HCT116 (cell line): ENCODE results near the gene FAM193A. TPM values are rescaled to one million over a fixed set of nuclear protein-coding genes. Genes with fewer than 3 reads are reported as not detected.

Experiments used
- ATAC-seq: fragments of 200-7000 bp; cut with Tn5 transposase; 2 replicates; pipeline ENCODE4 v1.9.1; 2020; ENCODE audit warnings: mild to moderate bottlenecking, moderate library complexity
- BruUV-seq: library from RNA; stranded (reverse); fragments of 400-500 nt; replicated peaks from 2 replicates; lab custom pipeline; 2021; lab: Mats Ljungman, UMichigan
- CTCF ChIA-PET: fragments of 300-600 bp; sonication (Branson Sonifier 250); formaldehyde crosslinking; loops from one replicate; lab custom pipeline; 2021; ENCODE audit warnings: antibody characterized with exemption; lab: Charles Lee
- POLR2A ChIA-PET: fragments of 300-600, 350-600 bp; sonication (Branson Sonifier 250); formaldehyde crosslinking; loops from one replicate; lab custom pipeline; 2021; ENCODE audit warnings: antibody characterized with exemption; lab: Charles Lee
- RAD21 ChIA-PET, 2 experiments: fragments of 300-600 bp; sonication (Branson Sonifier 250); formaldehyde crosslinking; loops; one replicate each; lab custom pipeline; 2023; ENCODE audit warnings: low total read pairs in 2 of 2; ENCODE audit not compliant: uncharacterized antibody in 2 of 2, unreplicated experiment in 2 of 2, low non-redundant PET in 1 of 2; lab: Charles Lee
- DNase-seq: peaks from one replicate; pipeline ENCODE4 v3.0.0-alpha.2; 2010; ENCODE audit warnings: low read depth, low spot score
- H2AFZ ChIP-seq: fragments of 200-600 bp; shearing (Covaris generic), sonication (generic); 2 replicates; pipeline ENCODE4 v1.6.1; 2017; ENCODE audit warnings: low read depth, mixed run types, mixed read lengths, antibody characterized with exemption, low read length; ENCODE audit not compliant: poor library complexity, severe bottlenecking
- H3K27ac ChIP-seq: 2 replicates; pipeline ENCODE4 v1.5.1; 2012; ENCODE audit warnings: low read depth, low read length
- H3K27me3 ChIP-seq: fragments of 200-600 bp; sonication (generic); 2 replicates; pipeline ENCODE4 v1.6.1; 2016; ENCODE audit warnings: mixed run types, low read length, mixed read lengths; ENCODE audit not compliant: insufficient read depth
- H3K36me3 ChIP-seq, 2 experiments: fragments of 200-500 bp in 1 of 2; fragments of 200-600 bp in 1 of 2; sonication (Bioruptor generic) in 1 of 2; sonication (generic) in 1 of 2; 2 replicates each; pipeline versions ENCODE4 v1.5.1 to v1.6.1; 2014 to 2016; ENCODE audit warnings: low read length in 2 of 2, inconsistent platforms in 1 of 2, mixed read lengths in 1 of 2, mixed run types in 1 of 2; ENCODE audit not compliant: insufficient read depth in 2 of 2, control insufficient read depth in 1 of 2
- H3K4me1 ChIP-seq, 2 experiments: fragments of 200-600 bp in 1 of 2; sonication (generic) in 1 of 2; 2 replicates each; pipeline versions ENCODE4 v1.5.1 to v1.6.1; 2012 to 2017; ENCODE audit warnings: low read length in 2 of 2, inconsistent platforms in 1 of 2, mild to moderate bottlenecking in 1 of 2, mixed read lengths in 1 of 2, mixed run types in 1 of 2, moderate library complexity in 1 of 2; ENCODE audit not compliant: insufficient read depth in 2 of 2, control insufficient read depth in 1 of 2
- H3K4me2 ChIP-seq: fragments of 200-600 bp; sonication (generic); 2 replicates; pipeline ENCODE4 v1.6.1; 2017; ENCODE audit warnings: mixed run types, low read length, mixed read lengths
- H3K4me3 ChIP-seq, 2 experiments: fragments of 200-600 bp in 1 of 2; sonication (generic) in 1 of 2; replicated peaks in 1 of 2; 2 replicates each; pipeline ENCODE4 v1.5.1; 2011 to 2016; ENCODE audit warnings: low read length in 2 of 2, control low read depth in 1 of 2, low read depth in 1 of 2, mild to moderate bottlenecking in 1 of 2, mixed read lengths in 1 of 2, mixed run types in 1 of 2
- H3K79me2 ChIP-seq: fragments of 200-600 bp; sonication (generic); 2 replicates; pipeline ENCODE4 v1.6.1; 2017; ENCODE audit warnings: mild to moderate bottlenecking, mixed run types, low read length, moderate library complexity, mixed read lengths; ENCODE audit not compliant: insufficient read depth
- H3K9ac ChIP-seq: fragments of 200-600 bp; sonication (generic); 2 replicates; pipeline ENCODE4 v1.6.1; 2016; ENCODE audit warnings: low read length, mixed read lengths
- H3K9me2 ChIP-seq: fragments of 200-600 bp; sonication (generic), shearing (Covaris generic); 2 replicates; pipeline ENCODE4 v1.6.1; 2017; ENCODE audit warnings: mixed run types, mild to moderate bottlenecking, moderate library complexity; ENCODE audit not compliant: insufficient read depth
- H3K9me3 ChIP-seq, 2 experiments: fragments of 200-500 bp in 1 of 2; fragments of 200-600 bp in 1 of 2; sonication (Bioruptor generic) in 1 of 2; sonication (generic) in 1 of 2; 2 replicates each; pipeline ENCODE4 v1.6.1; 2014 to 2017; ENCODE audit warnings: low read length in 2 of 2, mixed read lengths in 2 of 2, inconsistent platforms in 1 of 2, low read depth in 1 of 2, mild to moderate bottlenecking in 1 of 2, mixed run types in 1 of 2, moderate library complexity in 1 of 2; ENCODE audit not compliant: control insufficient read depth in 1 of 2, insufficient read depth in 1 of 2
- H4K20me1 ChIP-seq: fragments of 200-600 bp; sonication (generic), shearing (Covaris generic); 2 replicates; pipeline ENCODE4 v1.6.1; 2017; ENCODE audit warnings: mixed run types, mild to moderate bottlenecking, moderate library complexity; ENCODE audit not compliant: insufficient read depth
- ATF3 ChIP-seq: IDR thresholded peaks from 2 replicates; pipeline ENCODE4 v1.6.1; 2012
- CBX3 ChIP-seq: IDR thresholded peaks from 2 replicates; pipeline ENCODE4 v1.6.1; 2012; ENCODE audit warnings: low read depth
- CEBPB ChIP-seq: IDR thresholded peaks from 2 replicates; pipeline ENCODE4 v1.6.1; 2012; ENCODE audit warnings: low read depth
- EZH2phosphoT487 ChIP-seq: fragments of 200-600 bp; IDR thresholded peaks from 2 replicates; pipeline ENCODE4 v1.6.1; 2018; ENCODE audit warnings: antibody characterized with exemption, borderline replicate concordance
- POLR2AphosphoS5 ChIP-seq: IDR thresholded peaks from 2 replicates; pipeline ENCODE4 v1.6.1; 2011; ENCODE audit warnings: mild to moderate bottlenecking, low read depth, low read length, moderate library complexity
- REST ChIP-seq: IDR thresholded peaks from 2 replicates; pipeline ENCODE4 v1.6.1; 2012; ENCODE audit warnings: low read depth
- SP1 ChIP-seq: IDR thresholded peaks from 2 replicates; pipeline ENCODE4 v1.6.1; 2012; ENCODE audit warnings: low read depth
- ZBTB33 ChIP-seq: IDR thresholded peaks from 2 replicates; pipeline ENCODE4 v1.6.1; 2011; ENCODE audit warnings: mild to moderate bottlenecking, low read length, moderate library complexity; ENCODE audit not compliant: insufficient replicate concordance; ENCODE audit errors: extremely low read depth
- ZFX ChIP-seq: fragments of 450-650 bp; IDR thresholded peaks from 2 replicates; pipeline ENCODE4 v1.6.1; 2017
- intact Hi-C: fragments of 100-400 bp; cut with micrococcal nuclease; formaldehyde crosslinking; loops from 2 replicates; pipeline ENCODE4 v1.10.0; 2022
- total RNA-seq: library from RNA; stranded (reverse); gene quantifications from one replicate; pipeline ENCODE4 v1.2.1, GENCODE V29; 2021; ENCODE audit not compliant: unreplicated experiment

Gene FAM193A
- total RNA-seq, 1 experiment from 2014 or later = 15.7 TPM

- no peaks in the 10 kb centered on the region; a peak in 1 of 4 replicates for H3K4me1 ChIP-seq
- no peaks in the 10 kb centered on the region for H3K27me3 ChIP-seq
- H3K4me3 ChIP-seq = no peak overlapping the region
- DNase-seq (no peak), ATAC-seq (no peak)
- no peaks in the 10 kb centered on the region for H3K9me2 ChIP-seq
- no peak overlapping the region for H3K4me2 ChIP-seq
- BruUV-seq = no TSS peak
- intact Hi-C loops = no loop called here
- ChIA-PET CTCF (no interaction called here), RAD21 (no interaction called here), POLR2A (no interaction called here)
- 0 out of 2 replicates have a peak, but pooled peaks cover 10% of the 10 kb centered on the region for H4K20me1 ChIP-seq
- H3K27ac ChIP-seq = no peak overlapping the region
- TF ChIP-seq REST = no peak
- TF ChIP-seq CBX3 = no peak
- no peak for TF ChIP-seq CEBPB
- no peak overlapping the region for H2AFZ ChIP-seq
- H3K9ac ChIP-seq = no peak overlapping the region
- H3K79me2 ChIP-seq = peaks cover 94% of the 10 kb centered on the region
- H3K36me3 ChIP-seq = no peaks in the 10 kb centered on the region
- no peaks in the 10 kb centered on the region for H3K9me3 ChIP-seq
These were observed 50.9 kb downstream of the FAM193A start for GRCh38 chr4:2587213-2587823.

- 0 out of 2 replicates have a peak, but pooled peaks cover 7% of the 10 kb centered on the region for H4K20me1 ChIP-seq
- no TSS peak for BruUV-seq
- ATAC-seq = no peak
These were observed 51.8 kb downstream of the FAM193A start for GRCh38 chr4:2588259-2588658.

More at GRCh38 chr4:2588259-2588658, 51.8 kb downstream of the FAM193A start:
- POLR2A ChIA-PET = no interaction called here
- Histone ChIP-seq H3K4me2 (no peak overlapping the region), H3K27me3 (no peaks in the 10 kb centered on the region), H3K4me3 (no peak overlapping the region), H3K79me2 (peaks cover 94% of the 10 kb centered on the region), H2AFZ (no peak overlapping the region), H3K27ac (no peak overlapping the region), H3K36me3 (no peaks in the 10 kb centered on the region), H3K4me1 (no peaks in the 10 kb centered on the region; a peak in 1 of 4 replicates), H3K9me2 (no peaks in the 10 kb centered on the region), H3K9ac (no peak overlapping the region), H3K9me3 (no peaks in the 10 kb centered on the region)
- intact Hi-C loops = no loop called here
- CTCF ChIA-PET = no interaction called here
- DNase-seq = no peak
- TF ChIP-seq ATF3 = no peak
- TF ChIP-seq ZBTB33 = no peak
- no peak for TF ChIP-seq ZFX
- no peak for TF ChIP-seq EZH2phosphoT487
- TF ChIP-seq SP1 = no peak
- TF ChIP-seq POLR2AphosphoS5 = no peak
- TF ChIP-seq, all 23 proteins: peak for 0
- RAD21 ChIA-PET = no interaction called here
